ENCODE results near the gene IDH1.
"Not testable (repeated sequence)": the region's sequence is repeated elsewhere in the genome, so short reads cannot be mapped to it uniquely, and the experiment has no call there.

- not testable (repeated sequence) for TF ChIP-seq CTCF (IDR thresholded peaks at IDR 0.05); POLR2AphosphoS5 (IDR thresholded peaks at IDR 0.05); POLR2A (IDR thresholded peaks at IDR 0.05; ENCODE audit: low read depth); EP300 (IDR thresholded peaks at IDR 0.05)
These were observed 33.0 kb downstream of the IDH1 start for GRCh38 chr2:208221873-208222272.
